ENCODE results near the gene RGS1. TPM values are rescaled to one million over a fixed set of nuclear protein-coding genes. Genes with fewer than 3 reads are reported as not detected.

The RGS1 gene
- total and polyA plus RNA-seq, 2 of the 8 experiments (the other 6 are each of a cell fraction or from before 2014, with no cell fraction given) = not detected

- ChIA-PET CTCF (ENCODE audit: partially characterized antibody) (interaction anchor here (1.1 kb wide), 1 partner anchor 10 kb away, joined by 4 read pairs; no protein-coding TSS in a partner anchor), POLR2A (ENCODE audit: partially characterized antibody) (no interaction called here)
- Histone ChIP-seq H4K91ac (replicated peaks; ENCODE audit: insufficient read length, low read length) (no peak overlapping the region), H3K14ac (ENCODE audit: insufficient read length) (no peak overlapping the region), H3K9me3 (ENCODE audit: insufficient read depth in 2 of 2, low read depth in 1 of 2, low read length in 1 of 2) (no peaks in the 10 kb centered on the region), H3K56ac (replicated peaks; ENCODE audit: insufficient read length, low read depth, low read length) (no peak overlapping the region), H3K4me1 (replicated peaks in 1 of 4; ENCODE audit: control insufficient read depth in 3 of 4, insufficient read depth in 4 of 4, low read length in 3 of 4) (no peaks in the 10 kb centered on the region), H2BK20ac (ENCODE audit: low read length) (no peak overlapping the region), H3K79me1 (ENCODE audit: low read depth, low read length) (no peaks in the 10 kb centered on the region), H3K79me2 (ENCODE audit: control insufficient read depth in 1 of 2, insufficient read depth in 2 of 2, low read length in 2 of 2) (no peaks in the 10 kb centered on the region), H3K18ac (ENCODE audit: extremely low read depth, low read length) (no peak overlapping the region), H2BK5ac (ENCODE audit: low read depth, low read length) (no peak overlapping the region), H2BK12ac (ENCODE audit: low read depth, low read length) (no peak overlapping the region), H3K23ac (ENCODE audit: insufficient read length) (no peak overlapping the region), H3K4me2 (ENCODE audit: insufficient read depth in 1 of 2, low read depth in 2 of 2, low read length in 2 of 2) (no peak overlapping the region), H3K4me3 (ENCODE audit: extremely low read depth in 1 of 4, insufficient read depth in 2 of 4, low read depth in 3 of 4, low read length in 4 of 4) (no peak overlapping the region), H2AK5ac (ENCODE audit: low read depth, low read length) (no peak overlapping the region), H2BK15ac (ENCODE audit: low read length) (no peak overlapping the region), H3K27me3 (replicated peaks in 1 of 4; ENCODE audit: control insufficient read depth in 3 of 4, extremely low read depth in 1 of 4, insufficient read depth in 3 of 4, low read length in 3 of 4) (no peaks in the 10 kb centered on the region), H3K9ac (replicated peaks in 1 of 4; ENCODE audit: extremely low read depth in 1 of 4, low read depth in 3 of 4, low read length in 3 of 4) (no peak overlapping the region), H4K8ac (ENCODE audit: extremely low read depth, insufficient read depth, low read length) (no peak overlapping the region), H3K23me2 (ENCODE audit: low read depth, low read length) (no peaks in the 10 kb centered on the region), H2BK120ac (replicated peaks; ENCODE audit: low read depth, low read length) (no peak overlapping the region), H3K27ac (ENCODE audit: low read depth, low read length) (no peak overlapping the region), H3K4ac (replicated peaks; ENCODE audit: insufficient read length, low read depth, low read length) (no peak overlapping the region), H2AFZ (ENCODE audit: low read length) (no peak overlapping the region), H4K20me1 (replicated peaks in 1 of 2; ENCODE audit: control insufficient read depth in 1 of 2, insufficient read depth in 2 of 2, low read length in 2 of 2) (no peaks in the 10 kb centered on the region), H3K36me3 (ENCODE audit: control insufficient read depth in 2 of 4, insufficient read depth in 4 of 4, low read length in 3 of 4) (no peaks in the 10 kb centered on the region), H4K5ac (ENCODE audit: insufficient read length, low read depth, low read length) (no peak overlapping the region)
- TF ChIP-seq CTBP2 (IDR thresholded peaks at IDR 0.05; ENCODE audit: borderline replicate concordance, insufficient read depth, insufficient read length, low read length) (no peak), MAFK (IDR thresholded peaks at IDR 0.05; ENCODE audit: low read depth, low read length) (no peak), NANOG (IDR thresholded peaks at IDR 0.05; ENCODE audit: insufficient read depth, low read depth, low read length, poor library complexity, severe bottlenecking) (no peak), POLR2AphosphoS5 (IDR thresholded peaks at IDR 0.05; ENCODE audit: low read depth, low read length) (no peak), JUND (IDR thresholded peaks at IDR 0.05; ENCODE audit: low read length) (no peak), SP4 (IDR thresholded peaks at IDR 0.05; ENCODE audit: low read length) (no peak), ATF3 (IDR thresholded peaks at IDR 0.05; ENCODE audit: insufficient read depth, low read depth, low read length) (no peak), YY1 (IDR thresholded peaks at IDR 0.05; ENCODE audit: low read depth, low read length) (no peak), KDM5A (IDR thresholded peaks at IDR 0.05; ENCODE audit: low read length) (no peak), BCL11A (IDR thresholded peaks at IDR 0.05; ENCODE audit: low read depth in 2 of 2, low read length in 2 of 2) (no peak)
- DNase-seq (ENCODE audit: low read depth in 1 of 2, low spot score in 2 of 2) (no peak), FAIRE-seq (no peak)
Measured at GRCh38 chr1:192555399-192555798, 20.2 kb upstream of the RGS1 start.
